Heart right ventricle (tissue), 16 donors: Measurements from ENCODE around the gene ZFPM1. TPM values are rescaled to one million over a fixed set of nuclear protein-coding genes. Genes with fewer than 3 reads are reported as not detected.

Experiments used
- ATAC-seq, 8 donors: fragments of 200-7000 bp; cut with Tn5 transposase; one replicate each; pipeline ENCODE4 v1.9.1; 2020; ENCODE audit warnings: mild to moderate bottlenecking in 8 of 8, moderate library complexity in 8 of 8, moderate number of reproducible peaks in 1 of 8
- DNase-seq, 2 donors: peaks; one replicate each; pipeline ENCODE4 v3.0.0-alpha.2; 2020
- H3K27ac ChIP-seq, 10 donors: fragments of 200-600 bp; sonication (generic) in 2 of 10; one replicate each; pipeline versions ENCODE4 v1.5.0 to v1.8.0; 2020 to 2022; ENCODE audit warnings: mild to moderate bottlenecking in 3 of 10
- H3K27me3 ChIP-seq, 7 donors: fragments of 200-600 bp; one replicate each; pipeline ENCODE4 v1.8.0; 2021 to 2022; ENCODE audit warnings: mild to moderate bottlenecking in 2 of 7
- H3K36me3 ChIP-seq, 9 donors: fragments of 200-600 bp; sonication (generic) in 1 of 9; one replicate each; pipeline versions ENCODE4 v1.5.0 to v1.8.0; 2020 to 2022; ENCODE audit warnings: mild to moderate bottlenecking in 2 of 9
- H3K4me1 ChIP-seq, 9 donors: fragments of 200-600 bp; sonication (generic) in 1 of 9; one replicate each; pipeline versions ENCODE4 v1.5.0 to v1.8.0; 2020 to 2022; ENCODE audit warnings: mild to moderate bottlenecking in 4 of 9
- H3K4me3 ChIP-seq, 10 donors: fragments of 200-600 bp; sonication (generic) in 2 of 10; one replicate each; pipeline versions ENCODE4 v1.5.0 to v1.8.0; 2020 to 2022; ENCODE audit warnings: mild to moderate bottlenecking in 7 of 10, moderate library complexity in 2 of 10
- H3K9me3 ChIP-seq, 11 donors: fragments of 200-600 bp in 10 of 11; sonication (generic) in 2 of 11; one replicate each; pipeline versions ENCODE4 v1.5.0 to v1.8.0; 2013 to 2022; ENCODE audit warnings: mild to moderate bottlenecking in 2 of 11, control low read depth in 1 of 11, moderate library complexity in 1 of 11
- CTCF ChIP-seq, 9 donors: fragments of 200-600 bp; sonication (generic) in 2 of 9; IDR thresholded peaks; one replicate each; pipeline versions ENCODE4 v1.5.0 to v1.8.0; 2021 to 2022; ENCODE audit warnings: antibody characterized with exemption in 9 of 9, mild to moderate bottlenecking in 5 of 9, moderate library complexity in 1 of 9
- WGBS, 2 donors: extraction: QIAGEN DNeasy Blood & Tissue Kit; methylation state at CpG; one replicate each; pipeline ENCODE4 v1.1.7; 2013; ENCODE audit warnings: inconsistent platforms in 1 of 2; 5-methylcytosine and 5-hydroxymethylcytosine counted together
- intact Hi-C, 10 donors: fragments of 100-400 bp; cut with DNase I; formaldehyde crosslinking; loops; one replicate each; pipeline versions ENCODE4 v1.11.1 to v1.14.2; 2022
- polyA plus RNA-seq, 2 donors: library from polyadenylated mRNA; stranded (reverse); fragments of 200-250 nt; gene quantifications; one replicate each; pipeline ENCODE4 v1.2.3, GENCODE V29; 2013
- total RNA-seq, 10 donors: library from RNA; stranded (reverse); fragmentation: NEBNext Ultra II Directional in 3 of 10; extraction: Animal tissue kit (Norgen Biotek cat#: 25700) in 3 of 10; gene quantifications; one replicate each; pipeline versions ENCODE4 v1.2.1 to v1.2.4, GENCODE V29; 2021 to 2023
- donor health status: Arrhythmogenic right ventricular cardiomyopathy.
- donor health status: ischemic (EF 13 %, LVEDD 7.1; RV severe dilation, severe dysfunction).
- donor health status: healthy with polysubstance abuse.
- donor health status: DM: no; HTN: yes; CAD: no.
- donor health status: DM: no; HTN: no; CAD: no.
- donor health status: ischemic (EF 25% LVEDD 6.9; RV normal size, moderate dysfunction).
- donor health status: ischemic (EF 25% LVEDD 5.7; RV mildly dilated, moderate dysfunction).
- donor health status: healthy.
- donor health status: DM: yes; HTN: yes; CAD: no.
- donor health status: Ischemic cardiomyopathy.
- donor health status: ischemic (EF 35%, LVEDD 5.7; RV mildly dilated, moderate dysfunction).
- donor health status: nonischemic (EF 11% LVEDD 7.7; RV severe dilation, severe dysfunction).
- donor health status: DM: yes; HTN: yes; CAD: no.
- donor health status: PGD.
- donor health status: ischemic (EF 29% LVEDD 5.4; RV normal size, mild dysfunction).
- donor health status: nonischemic (EF 23%, LVEDD 6.1; RV moderate dilation, normal function).

Gene ZFPM1
- total and polyA plus RNA-seq, 12 donors, result 2.0 to 10.4 (median 4.4) TPM

- H3K4me3 ChIP-seq, result peak overlapping the region in 4 of 10 donors; percentile 2 to 27 (median 14)
- ATAC-seq, result peak in 1 of 8 donors; percentile 7
- DNase-seq, result no peak
- no peak overlapping the region for H3K27ac ChIP-seq
- no peaks in the 10 kb centered on the region for H3K9me3 ChIP-seq
- 66 to 74% methylated on average over 39 of the region's 39 CpGs for WGBS, 2 donors
- peaks cover 0 to 12% (median 0%) of the 10 kb centered on the region in 9 donors for H3K4me1 ChIP-seq
- H3K36me3 ChIP-seq, result no peaks in the 10 kb centered on the region
- intact Hi-C loops, result no loop called here
- TF ChIP-seq CTCF (IDR thresholded peaks at IDR 0.05), result no peak
- H3K27me3 ChIP-seq, result peaks cover 0 to 5% (median 0%) of the 10 kb centered on the region in 7 donors
Observed at GRCh38 chr16:88406096-88407041, 46.7 kb upstream of the ZFPM1 start.

GRCh38 chr16:88407042-88407420 lies 46.0 kb upstream of the ZFPM1 start:
- Histone ChIP-seq H3K9me3 (no peaks in the 10 kb centered on the region), H3K36me3 (no peaks in the 10 kb centered on the region), H3K27ac (no peak overlapping the region), H3K4me3 (no peak overlapping the region), H3K27me3 (peaks cover 0 to 5% (median 0%) of the 10 kb centered on the region in 7 donors), H3K4me1 (peaks cover 0 to 12% (median 0%) of the 10 kb centered on the region in 9 donors)
- intact Hi-C loops, result no loop called here
- DNase-seq, result no peak
- TF ChIP-seq CTCF (IDR thresholded peaks at IDR 0.05), result no peak
- 89 to 91% methylated on average over 20 of the region's 20 CpGs for WGBS, 2 donors
- ATAC-seq, result no peak

- no peak for ATAC-seq
Observed at GRCh38 chr16:88407807-88408206, 45.3 kb upstream of the ZFPM1 start.

More at GRCh38 chr16:88407807-88408206, 45.3 kb upstream of the ZFPM1 start:
- Histone ChIP-seq H3K4me1 (peaks cover 0 to 12% (median 0%) of the 10 kb centered on the region in 9 donors), H3K4me3 (no peak overlapping the region), H3K27me3 (peaks cover 0 to 5% (median 0%) of the 10 kb centered on the region in 7 donors), H3K27ac (no peak overlapping the region), H3K36me3 (no peaks in the 10 kb centered on the region), H3K9me3 (no peaks in the 10 kb centered on the region)
- WGBS, 2 donors, result 80 to 86% methylated on average over 5 of the region's 5 CpGs
- no peak for TF ChIP-seq CTCF (IDR thresholded peaks at IDR 0.05)
- intact Hi-C loops, result no loop called here
- no peak for DNase-seq
